Medulla oblongata (tissue), 1 donor: ENCODE data around the gene ACR.
A peak's percentile ranks its signal among the peaks of the same experiment; 100 is the strongest.

Source experiments
- DNase-seq: peaks from one replicate; pipeline ENCODE4 v3.0.0-alpha.2; 2015; ENCODE audit errors: extremely low spot score

ACR gene

DNA sequence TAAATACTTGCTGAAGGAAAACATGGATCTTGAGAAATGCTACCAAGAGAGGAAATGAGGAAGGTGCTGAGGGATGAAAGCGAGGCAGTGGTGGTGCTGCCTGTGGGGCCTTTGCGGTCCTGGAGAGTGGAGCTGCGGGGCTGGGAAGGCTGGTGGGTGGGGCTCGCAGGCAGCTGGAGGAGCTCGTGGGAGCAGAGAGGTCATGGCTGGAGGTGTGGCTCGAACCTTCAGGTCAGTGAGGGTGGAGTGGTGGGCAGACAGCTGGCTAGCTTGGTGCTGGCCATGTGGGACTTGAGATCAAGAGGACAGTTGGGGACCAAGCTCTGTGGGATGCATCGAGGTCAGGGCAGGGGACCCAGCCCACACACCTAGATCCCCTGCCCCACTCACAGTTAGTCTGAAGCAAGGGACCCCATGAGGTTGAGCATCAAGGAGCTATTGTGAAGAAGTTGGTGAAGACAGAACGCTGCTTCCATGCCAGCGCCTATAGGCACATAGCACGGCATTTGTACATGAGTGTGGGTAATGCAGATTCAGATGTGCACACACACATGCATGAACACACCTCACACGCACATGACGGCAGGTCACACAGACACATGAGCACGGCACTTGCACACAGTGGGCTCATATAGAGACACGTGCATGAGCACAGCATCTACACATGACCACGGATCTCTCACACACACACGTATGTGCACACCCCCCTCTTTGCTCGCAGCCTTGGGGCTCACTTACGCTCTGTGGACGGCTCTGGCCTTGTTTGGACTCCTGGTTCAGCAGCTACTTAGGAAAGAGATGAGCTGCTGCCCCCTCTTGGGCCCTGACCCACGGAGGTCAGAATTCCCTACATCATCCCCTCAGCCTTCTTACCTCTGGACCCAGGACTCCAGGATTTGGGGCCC lies 34.9 kb upstream of the ACR start:
- DNase-seq: no peak

DNA sequence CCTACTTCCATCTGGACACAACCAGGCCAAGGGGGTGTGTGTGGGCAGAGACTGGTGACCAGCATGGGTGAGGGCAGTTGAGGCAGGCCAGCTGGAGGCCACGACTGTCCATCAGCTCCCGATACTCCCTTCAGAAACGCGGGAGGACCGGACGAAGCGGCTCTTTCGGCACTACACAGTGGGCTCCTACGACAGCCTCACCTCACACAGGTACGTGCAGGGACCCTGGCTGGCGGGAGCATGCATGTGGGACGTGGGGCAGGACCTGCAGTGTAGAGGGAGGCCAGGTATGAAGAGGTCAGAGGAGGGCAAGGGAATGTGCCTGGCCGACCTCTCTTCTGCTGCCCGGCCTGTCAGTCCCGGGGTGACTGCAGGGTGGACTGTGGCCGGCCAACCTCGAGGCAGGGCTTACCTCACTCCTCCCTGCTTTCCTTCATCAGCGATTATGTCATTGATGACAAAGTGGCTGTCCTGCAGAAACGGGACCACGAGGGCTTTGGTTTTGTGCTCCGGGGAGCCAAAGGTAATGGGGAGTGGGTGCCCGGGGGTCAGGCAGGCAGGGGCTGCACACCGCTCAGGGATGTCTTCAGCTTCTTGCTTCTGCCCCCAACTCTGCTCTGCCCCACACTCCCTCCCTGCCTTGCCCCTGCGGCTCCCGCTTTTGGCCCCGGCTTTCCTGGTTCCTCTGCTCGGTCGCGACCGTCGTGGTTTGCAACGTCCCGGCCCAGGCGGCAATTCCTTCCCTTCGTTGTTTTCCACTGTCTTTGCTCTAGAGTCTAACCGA lies 34.1 kb upstream of the ACR start:
- DNase-seq: no peak

DNA sequence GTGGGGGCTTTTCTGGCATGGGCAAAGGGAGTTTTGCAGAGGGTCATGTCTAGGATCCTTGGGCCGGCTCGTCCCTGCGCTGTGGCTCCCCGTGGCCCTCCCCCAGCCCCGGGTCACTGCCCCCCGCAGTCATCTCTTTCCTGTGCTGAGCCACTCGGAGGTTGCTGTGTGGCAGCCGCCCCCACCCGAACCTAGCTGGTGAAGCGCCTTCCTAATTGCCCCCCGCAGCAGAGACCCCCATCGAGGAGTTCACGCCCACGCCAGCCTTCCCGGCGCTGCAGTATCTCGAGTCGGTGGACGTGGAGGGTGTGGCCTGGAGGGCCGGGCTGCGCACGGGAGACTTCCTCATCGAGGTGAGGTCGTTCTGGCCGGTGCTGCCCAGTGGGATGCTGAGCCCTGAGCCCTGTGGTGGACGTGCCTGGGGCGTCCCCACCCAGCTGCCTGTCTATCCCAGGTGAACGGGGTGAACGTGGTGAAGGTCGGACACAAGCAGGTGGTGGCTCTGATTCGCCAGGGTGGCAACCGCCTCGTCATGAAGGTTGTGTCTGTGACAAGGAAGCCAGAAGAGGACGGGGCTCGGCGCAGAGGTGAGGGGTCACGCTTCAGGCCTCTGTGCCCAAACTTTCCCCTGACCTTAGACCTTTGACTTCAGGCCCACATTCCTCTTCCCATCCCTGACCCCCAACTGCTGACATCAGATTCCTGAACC lies 33.3 kb upstream of the ACR start:
- DNase-seq: no peak

DNA sequence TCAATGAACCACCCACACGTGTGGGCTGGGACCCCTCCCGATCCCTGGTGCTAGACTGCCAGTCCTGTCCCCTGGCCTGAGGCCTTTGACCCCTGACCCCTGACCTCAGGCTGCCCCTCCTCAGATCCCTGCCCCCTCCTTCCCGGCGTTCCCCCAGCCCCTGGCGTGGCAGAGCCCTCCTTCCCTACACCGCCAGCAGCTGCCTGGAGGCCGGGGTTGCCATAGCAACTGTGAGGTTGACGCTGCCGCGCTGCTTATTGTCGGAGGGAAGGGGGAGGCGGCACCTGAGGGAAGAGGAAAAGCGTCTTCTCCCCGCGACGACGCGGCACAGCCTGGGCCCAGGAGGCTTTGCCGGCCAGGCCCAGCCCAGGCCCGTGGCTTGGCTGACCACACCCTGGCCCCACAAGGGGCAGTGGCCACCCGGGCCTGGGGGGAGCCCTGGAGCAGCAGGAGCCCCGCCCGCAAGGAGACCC lies 32.7 kb upstream of the ACR start:
- DNase-seq: peak; percentile 33

DNA sequence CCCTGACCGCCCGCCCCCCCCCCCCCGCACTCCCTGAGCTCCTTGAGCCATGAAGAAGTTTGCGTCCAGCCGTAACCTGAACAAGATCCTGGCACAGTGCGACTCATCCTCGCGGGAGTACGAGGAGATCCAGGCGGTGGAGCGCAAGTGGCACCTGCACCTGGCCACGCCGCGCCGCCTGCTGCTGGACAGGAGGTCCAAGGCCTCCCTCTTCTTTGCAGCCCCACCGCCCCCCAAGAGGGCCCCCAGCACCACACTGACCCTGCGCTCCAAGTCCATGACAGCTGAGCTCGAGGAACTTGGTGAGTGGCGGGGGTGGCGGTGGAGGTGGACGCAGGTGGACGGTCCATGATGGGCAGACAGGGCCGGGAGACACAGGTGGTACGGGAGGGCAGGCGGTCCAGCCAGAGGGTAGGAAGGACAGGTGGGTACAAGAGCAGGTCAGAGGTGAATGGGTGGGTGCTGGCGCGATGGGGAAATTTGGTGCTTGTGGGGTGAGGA lies 32.1 kb upstream of the ACR start:
- DNase-seq: no peak

DNA sequence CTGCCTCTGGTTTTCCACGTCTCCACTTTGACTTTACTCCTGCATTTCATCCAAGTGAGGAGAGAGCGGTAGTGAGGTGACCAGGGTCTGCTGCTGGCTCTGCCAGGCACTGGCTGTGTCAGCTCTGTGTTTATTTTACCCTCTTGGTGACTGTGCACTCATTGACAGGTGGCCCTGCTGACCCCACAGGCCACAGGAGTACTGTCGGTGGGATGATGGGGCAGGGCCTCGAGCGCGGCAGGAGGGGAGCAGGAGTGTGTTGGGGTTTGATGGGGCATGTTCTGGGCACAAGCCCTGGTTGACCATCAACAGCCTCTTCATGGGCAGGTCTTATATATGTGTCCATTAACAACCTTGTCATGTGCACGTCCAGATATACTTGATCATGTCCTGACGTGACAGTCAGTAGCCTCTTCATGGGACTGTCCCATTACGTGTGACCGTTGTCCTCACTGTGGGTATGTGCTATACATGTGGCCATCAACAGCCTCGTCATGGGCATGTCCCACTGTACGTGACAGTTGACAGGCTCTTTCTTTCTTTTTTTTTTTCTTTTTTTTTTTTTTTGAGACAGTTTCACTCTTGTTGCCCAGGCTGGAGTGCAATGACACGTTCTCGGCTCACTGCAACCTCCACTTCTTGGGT lies 31.4 kb upstream of the ACR start:
- no peak for DNase-seq

DNA sequence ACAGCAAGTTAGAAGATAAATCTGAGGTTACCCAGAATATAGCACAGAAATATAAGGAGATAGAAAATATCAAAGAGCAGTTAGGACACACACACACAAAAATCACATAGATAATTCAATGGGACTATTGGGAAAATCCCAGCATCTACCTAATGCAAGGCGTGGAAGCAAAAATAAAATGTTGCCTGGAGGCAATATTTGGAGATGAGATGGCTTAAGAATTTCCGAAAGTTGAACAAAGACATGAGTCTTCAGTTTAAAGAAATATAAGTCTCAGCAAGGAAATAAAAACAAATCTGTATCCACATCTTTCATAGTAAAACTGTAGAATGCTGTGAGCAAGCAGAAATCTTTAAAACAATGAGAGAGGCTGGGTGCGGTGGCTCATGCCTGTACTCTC lies 29.5 kb upstream of the ACR start:
- DNase-seq: no peak

DNA sequence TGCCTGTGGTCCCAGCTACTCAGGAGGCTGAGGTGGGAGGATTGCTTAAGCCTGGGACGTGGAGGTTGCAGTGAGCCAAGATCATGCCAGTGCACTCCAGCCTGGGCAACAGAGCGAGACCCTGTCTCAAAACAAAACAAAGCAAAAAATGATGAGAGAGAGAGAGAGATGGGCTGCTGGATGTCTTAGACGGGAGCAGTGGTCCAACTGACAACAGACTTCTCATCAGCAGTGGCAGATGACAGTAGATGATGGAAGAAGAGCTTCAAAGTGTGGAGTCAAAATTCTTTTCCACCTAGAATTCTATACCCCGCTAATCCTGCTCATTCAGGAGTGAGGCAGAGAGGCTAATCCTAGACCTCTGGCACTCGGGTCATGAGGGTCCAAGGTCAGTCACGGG lies 29.0 kb upstream of the ACR start:
- no peak for DNase-seq

DNA sequence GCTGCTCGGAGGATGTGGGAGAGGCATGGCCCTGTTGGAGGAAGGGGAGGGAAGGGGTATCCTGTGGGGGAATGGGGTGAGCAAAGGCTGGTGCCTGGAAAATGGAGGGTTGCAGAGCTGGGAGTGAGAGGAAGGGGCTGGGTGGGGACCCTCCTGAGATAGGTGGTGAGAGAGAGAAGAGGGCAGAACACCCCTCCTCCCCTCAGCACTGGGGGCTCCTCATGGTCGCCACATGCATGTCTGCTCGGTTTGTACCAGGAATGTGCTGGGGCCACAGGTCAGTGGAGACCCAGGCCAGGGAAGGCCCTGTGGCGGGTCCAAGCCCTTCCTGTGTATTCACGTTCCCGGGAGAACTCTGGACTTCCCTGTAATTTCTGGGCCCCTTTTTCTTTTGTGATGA lies 27.8 kb upstream of the ACR start:
- DNase-seq: no peak

DNA sequence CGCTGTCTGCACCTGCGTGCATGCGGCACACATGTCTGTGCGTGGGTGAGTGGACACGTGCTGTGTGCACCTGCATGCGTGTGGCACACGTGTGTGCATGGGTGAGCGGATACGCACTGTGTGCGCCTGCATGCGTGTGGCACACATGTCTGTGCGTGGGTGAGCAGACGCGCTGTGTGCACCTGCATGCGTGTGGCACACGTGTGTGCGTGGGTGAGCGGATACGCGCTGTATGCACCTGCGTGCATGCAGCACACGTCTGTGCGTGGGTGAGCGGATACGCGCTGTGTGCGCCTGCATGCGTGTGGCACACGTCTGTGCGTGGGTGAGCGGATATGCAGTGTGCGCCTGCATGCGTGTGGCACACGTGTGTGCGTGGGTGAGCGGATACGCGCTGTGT lies 27.1 kb upstream of the ACR start:
- no peak for DNase-seq

DNA sequence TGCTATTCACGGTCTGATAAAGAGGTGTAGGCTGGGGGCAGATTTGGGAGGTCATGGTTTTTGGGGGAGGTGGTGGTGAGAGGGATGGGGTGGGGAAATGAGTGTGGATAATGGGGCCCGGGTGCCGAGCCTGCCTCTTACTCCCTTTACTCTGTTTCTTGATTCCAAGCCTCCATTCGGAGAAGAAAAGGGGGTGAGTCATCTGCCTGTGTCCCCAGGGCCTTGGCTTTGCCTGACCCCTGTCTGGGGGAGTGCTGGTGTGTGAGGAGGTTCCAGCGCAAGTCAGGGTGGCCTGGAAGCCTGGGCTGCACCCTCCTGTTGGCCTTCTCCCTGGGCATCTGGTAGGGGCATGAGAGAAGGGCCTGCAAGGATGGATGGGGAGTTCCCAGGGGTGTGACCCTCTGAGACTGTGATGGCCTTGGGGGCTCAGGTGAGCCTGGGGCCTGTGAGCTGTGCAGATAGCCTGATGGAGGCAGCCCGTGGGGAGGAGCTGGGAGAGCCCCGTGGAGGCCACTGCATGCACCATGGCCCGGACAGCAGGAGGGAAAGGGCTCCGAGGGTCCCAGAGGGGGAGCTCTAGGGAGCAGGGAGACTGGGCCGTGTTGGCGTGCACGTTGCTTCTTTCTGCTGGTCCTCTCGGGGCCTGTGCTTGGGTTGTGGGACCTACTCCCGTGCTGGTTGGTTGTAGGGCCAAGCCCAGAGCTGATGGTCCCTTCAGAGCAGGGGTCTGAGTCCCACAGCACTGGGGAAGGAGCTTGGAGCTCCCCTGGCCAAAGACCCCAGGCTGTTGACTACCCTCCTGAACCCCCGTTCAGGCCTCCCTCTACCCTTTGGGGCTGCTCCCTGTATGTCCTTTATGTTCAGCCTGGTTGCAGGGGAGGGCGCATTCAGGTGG lies 26.3 kb upstream of the ACR start:
- no peak for DNase-seq

DNA sequence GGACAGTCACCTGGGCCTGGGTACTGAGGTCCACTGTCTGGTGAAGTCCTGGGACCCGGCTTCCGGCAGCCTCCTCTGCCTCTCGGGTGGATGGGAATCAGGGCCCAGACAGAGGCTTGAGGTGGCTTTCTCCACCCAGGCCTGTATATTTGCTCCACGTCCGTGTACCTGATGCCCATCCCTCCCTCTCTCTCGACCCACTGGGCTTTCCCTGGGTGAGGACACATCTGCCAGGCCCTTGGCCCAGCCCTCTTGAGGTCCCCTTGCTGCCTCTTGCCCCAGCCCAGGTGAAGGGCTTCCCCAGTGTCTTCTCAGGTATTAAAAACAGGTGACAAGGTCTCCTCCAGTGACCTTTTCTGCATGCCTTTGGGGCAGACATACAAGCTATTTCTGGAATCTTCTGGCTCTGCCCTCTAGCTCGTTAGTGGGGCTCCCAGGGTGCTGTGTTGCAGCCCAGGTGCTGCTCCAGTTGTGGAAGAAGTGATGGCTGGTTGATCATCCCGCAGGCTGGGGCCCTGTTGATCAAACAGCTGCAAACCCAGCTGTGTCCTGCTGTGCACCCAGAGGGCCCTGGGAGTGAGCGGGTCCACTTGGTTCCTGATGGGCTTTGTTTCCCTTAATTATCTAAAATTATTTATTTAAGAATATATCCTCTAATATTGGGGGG lies 25.5 kb upstream of the ACR start:
- no peak for DNase-seq

DNA sequence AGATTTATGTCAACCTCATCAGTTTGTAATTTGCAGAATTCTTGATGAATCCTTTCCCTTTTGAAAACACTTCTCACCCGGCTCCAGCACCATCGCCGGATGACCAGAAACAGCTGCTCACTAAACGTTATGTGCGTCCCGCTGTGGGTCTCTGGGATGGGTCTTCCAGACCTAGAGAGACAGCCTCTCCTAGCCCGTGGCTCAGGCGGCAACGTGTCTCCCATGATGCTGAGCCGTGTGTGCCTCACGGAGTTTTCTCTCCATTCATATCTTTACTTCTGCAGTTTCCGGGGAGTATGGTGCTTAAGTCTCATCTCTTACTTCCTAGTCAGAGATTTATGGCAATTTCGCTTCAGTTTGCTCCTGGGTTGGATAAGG lies 25.0 kb upstream of the ACR start:
- no peak for DNase-seq

DNA sequence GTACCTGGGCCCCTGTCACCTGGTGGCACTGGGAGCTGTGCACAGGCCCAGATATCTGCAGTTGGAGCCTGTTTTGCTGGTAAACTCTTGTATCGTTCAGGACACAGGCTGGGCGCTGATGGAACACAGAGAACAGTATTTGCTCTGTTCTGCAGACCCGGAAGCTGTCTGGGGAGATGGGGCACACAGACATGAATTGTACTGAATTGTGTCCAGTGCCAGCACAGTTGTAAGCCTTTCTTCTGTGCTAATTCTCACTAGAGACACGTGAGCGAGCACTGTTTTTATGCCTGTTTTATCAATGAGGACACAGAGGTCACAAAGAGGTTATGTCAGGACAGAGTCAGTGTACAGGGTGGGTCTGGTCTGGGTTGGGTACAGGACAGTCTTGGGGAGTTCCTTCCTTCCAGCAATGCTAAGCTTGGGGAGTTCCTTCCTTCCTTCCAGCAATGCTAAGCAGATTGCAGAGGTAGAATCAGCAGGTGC lies 24.4 kb upstream of the ACR start:
- peak; percentile 96 for DNase-seq

DNA sequence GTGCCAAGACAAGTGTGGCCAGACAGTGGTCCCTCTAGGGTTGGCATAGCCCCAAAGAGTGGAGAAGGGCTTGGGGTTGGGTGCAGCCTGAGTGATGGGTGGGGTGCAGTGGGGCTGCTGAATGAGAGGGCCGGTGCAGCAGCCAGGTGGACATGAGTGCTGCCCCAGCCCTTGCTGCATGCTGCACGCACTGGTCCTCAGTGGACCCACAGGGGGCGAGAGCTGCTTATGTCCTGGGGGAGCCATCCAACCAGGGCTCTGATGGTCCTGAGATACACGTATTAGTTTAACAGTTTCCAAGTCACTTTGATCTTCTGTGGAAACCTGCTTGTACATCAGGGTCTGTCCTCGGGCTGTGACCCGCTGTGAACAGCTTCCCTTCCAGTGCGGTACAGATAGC lies 23.9 kb upstream of the ACR start:
- DNase-seq: no peak

DNA sequence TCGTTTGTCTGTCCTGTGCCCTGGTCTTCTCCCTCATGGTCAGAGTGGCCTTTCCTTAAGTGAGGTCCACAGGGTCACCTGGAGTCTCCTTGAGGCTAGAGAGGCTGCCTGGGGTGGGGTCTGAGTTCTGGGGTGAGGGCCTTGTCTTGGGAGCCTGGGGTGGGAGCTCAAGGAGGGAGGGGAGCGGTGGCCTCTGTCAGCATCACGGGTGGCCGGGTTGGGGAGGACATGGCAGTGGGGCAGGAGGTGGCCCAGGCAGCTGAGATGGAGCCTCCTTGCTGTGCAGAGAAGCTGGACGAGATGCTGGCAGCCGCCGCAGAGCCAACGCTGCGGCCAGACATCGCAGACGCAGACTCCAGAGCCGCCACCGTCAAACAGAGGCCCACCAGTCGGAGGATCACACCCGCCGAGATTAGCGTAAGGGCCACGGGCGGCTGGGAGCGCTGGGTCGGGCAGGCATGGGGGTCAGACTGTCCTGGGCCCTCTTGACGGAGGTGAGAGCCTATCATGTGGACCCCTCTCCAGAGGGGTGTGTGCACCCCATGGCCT lies 23.3 kb upstream of the ACR start:
- no peak for DNase-seq

DNA sequence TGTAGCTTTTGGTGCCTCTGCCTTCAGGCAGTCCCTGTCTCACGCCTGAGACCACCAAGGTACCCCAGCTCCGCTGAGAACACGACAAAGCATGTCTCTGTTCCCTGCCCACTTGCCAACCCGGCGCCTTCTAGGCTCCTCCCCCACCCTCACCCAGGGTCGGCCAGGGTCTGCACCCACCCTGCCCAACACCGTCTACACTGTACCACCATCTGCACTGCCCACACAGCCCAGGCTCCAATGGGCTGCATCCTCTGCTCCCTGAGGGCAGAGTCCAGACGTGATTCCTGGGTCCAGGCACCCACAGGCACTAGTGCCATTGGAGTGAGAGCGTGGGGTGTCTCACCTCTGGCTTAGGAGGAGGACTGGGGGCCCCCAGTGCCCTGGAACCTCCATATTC lies 22.8 kb upstream of the ACR start:
- no peak for DNase-seq

DNA sequence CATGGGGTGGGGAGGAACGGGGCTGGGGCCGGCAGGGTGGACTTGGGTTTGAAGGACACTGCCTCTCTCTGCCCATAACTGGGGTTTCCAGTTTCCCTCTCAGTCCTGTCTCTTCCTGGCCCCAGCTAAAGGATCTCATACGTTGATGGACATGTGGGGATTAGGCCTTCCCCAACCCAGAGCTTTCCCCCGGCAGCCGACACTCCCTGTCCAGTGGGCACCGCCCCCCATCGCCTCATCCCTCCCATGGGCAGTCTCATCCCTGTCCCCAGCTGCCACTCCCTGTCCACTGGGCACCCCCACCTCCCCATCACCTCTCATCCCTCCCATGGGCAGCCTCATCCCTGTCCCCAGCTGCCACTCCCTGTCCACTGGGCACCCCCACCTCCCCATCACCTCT lies 22.2 kb upstream of the ACR start:
- no peak for DNase-seq

DNA sequence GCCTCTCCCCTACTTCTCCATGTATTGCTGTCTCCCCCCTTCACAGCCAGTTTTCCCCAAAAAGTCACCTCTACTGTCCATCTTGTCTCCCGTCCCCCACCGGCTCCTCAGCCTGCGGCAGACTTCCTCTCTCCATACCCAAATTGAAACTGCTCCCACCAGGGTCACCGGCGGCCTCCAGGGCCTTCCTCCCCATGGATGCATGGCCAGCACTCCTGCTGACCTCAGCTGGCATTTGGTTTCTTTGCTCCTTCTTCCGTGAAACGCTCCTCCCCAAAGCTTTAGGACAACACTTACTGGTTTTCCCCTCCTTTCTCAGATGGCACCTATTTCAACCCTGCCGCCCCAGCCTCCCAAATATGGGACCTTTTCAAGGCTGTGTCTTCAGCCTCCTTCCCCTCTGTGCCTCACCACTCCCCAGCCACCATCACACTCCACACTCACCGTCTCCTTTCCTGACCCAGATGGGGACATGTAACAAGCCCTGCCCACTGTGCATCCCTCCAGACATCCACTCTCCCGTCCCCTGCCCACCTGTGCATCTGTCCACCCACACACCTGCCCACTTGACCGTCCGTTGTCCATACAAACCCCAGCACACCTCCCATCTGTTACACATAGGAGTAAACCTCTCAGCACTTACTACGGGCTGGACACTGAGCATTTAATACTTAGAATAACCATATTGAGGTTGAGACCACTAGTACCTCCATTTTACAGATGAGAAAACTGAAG lies 21.5 kb upstream of the ACR start:
- DNase-seq: no peak
